Loucy (cell line): ENCODE results near the gene LRRTM4.

ENCODE experiments used
- CTCF ChIP-seq: fragments of 200-600 bp; sonication (generic); conservative IDR thresholded peaks from 2 replicates; pipeline ENCODE4 v1.5.1; 2014; ENCODE audit warnings: mild to moderate bottlenecking, antibody characterized with exemption, low read length
- EZH2phosphoT487 ChIP-seq: fragments of 200-600 bp; IDR thresholded peaks from 2 replicates; pipeline ENCODE4 v1.6.1; 2018; ENCODE audit warnings: antibody characterized with exemption, mild to moderate bottlenecking, moderate library complexity, borderline replicate concordance

- TF ChIP-seq CTCF (no peak), EZH2phosphoT487 (no peak)
Measured at GRCh38 chr2:77336013-77336412, 186.2 kb downstream of the LRRTM4 start.
